Activated CD8-positive, alpha-beta memory T cell treated with anti-CD3 and anti-CD28 coated beads for 36 hours (primary cell): ENCODE measurements around the gene CAT. TPM values are rescaled to one million over a fixed set of nuclear protein-coding genes. Genes with fewer than 3 reads are reported as not detected.

Experiments used
- CTCF ChIA-PET: fragments of 350-600 bp; sonication (Branson Sonifier 250); formaldehyde crosslinking; loops from one replicate; lab custom pipeline; 2021; ENCODE audit warnings: antibody characterized with exemption; lab: Charles Lee
- POLR2A ChIA-PET: fragments of 350-600 bp; sonication (Branson Sonifier 250); formaldehyde crosslinking; loops from one replicate; lab custom pipeline; 2021; ENCODE audit warnings: antibody characterized with exemption; lab: Charles Lee
- total RNA-seq, 2 experiments: library from RNA; stranded (reverse); gene quantifications; one replicate each; pipeline ENCODE4 v1.2.3, GENCODE V29; 2021

The CAT gene
- total RNA-seq, 2 experiments from 2014 or later: 21.7 to 23.5 TPM

DNA sequence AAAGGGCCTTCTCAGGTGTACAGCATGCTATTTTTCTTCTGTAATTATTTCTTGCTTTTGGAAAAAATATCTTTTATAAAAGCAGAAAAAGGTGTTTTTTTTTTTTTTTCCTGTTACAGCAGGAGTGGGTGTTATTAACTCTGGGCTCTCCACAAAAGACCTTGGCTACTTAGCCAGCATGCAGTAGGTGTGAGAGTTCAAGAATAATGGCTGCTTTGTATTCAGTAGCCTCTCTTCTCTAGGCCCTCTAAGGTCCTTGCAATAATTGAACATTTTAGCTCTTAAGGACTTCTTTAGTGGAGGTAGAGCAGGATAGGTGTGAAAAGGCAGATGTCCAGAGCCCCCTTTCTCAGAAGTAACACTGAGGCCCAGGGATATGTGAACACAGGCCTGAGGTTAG is 71.5 kb downstream of the CAT start:
- CTCF ChIA-PET: no interaction called here
- POLR2A ChIA-PET: no interaction called here

DNA sequence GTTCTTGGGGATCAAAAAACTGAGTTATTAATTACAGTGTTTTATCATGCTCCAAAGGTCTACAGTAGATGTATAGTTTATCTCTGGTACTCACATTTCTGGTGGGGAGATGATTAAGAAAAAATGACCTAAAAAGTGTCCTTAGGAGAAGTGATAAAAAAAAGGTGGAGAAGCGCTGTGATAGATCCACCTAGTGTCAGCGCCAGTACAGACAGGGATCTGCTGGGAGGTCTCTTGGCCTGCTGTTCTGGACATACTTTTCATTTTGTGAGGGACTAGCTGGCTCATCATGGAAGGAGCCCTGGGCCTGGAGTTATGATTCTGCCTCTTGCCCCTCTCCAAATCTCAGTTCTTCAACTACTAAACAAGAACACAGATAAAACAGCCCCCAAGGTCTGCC is 71.9 kb downstream of the CAT start:
- ChIA-PET POLR2A (no interaction called here), CTCF (no interaction called here)

DNA sequence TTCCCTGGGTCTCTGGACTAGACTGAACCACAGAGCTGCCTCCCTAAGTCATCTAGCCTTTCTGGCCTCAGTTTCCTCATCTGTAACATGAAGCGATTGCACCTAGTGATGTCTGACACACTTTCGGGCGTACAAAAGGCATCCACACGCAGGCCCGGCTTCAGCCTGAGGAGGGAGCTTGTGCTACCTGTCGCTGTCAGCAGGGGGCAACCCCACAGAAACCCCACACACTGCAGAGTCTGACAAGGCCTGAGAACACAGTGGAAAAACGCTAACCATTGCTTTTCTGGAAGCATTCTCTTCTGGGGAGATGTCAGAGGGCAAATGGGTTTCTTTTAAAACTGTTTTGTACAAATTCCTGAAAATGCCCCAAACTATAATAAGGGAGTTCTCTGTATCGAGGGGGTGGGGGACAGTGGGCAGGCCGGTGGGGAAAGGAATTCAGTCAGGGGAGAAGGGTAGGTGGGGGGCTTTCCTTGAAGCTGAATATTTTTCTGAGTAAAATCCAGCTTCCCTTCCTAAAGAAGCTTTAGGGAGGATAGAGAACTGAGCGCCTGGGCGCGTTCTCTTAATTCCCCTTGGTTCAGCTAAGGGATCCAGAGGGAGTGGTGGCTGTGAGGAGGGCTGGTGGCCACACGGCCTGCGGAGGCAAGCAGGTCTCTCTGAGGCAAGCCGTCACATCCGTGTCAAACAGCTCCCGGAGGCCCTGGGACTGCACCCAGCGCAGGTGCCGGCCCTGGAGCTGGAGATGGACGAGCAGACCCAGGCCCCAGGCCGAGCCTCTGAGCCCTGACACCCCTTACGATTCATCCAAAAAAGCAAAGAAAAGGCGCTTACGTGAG is 74.3 kb downstream of the CAT start:
- POLR2A ChIA-PET: no interaction called here
- CTCF ChIA-PET: interaction anchor here (0.7 to 2.3 kb wide), 6 partner anchors 9 to 909 kb away, joined by 3 to 8 read pairs (median 3); no protein-coding TSS in a partner anchor

DNA sequence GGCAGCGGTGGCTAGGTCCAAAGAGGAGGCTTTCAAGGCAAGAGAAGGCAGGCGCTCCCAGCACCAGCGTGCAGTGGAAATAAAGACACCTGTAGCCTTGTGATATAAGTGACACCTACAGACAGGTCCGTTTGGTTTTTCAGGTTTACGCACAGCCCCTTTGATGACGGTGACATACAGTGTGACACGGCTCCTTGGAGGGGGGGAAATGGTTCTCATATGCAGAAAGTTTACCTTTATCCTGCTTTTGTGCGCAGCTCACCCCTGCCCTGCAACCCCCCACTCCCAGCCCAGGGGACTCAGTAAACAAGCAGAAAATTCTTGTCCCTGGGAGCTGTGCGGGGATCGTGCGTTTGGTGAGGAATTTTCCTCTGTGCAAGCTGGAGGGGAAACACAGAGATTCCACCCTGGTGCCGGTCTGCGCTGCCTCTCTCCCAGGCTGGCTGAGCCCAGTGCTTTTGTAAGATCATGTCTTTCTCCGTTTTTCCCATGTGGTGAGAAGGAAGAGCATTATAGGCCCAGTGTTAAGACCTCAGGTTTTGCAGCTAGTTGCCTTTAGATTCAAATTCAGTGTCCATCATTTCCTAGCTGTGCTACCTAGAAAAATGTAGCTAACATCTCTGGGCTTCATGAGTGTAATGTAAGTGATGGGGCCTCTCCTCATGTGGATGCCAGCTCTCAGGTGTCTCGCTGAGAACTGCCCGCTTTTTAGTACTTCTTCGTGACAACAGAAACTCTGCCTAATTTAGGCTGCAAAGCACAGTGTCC is 75.1 kb downstream of the CAT start, which contains the start of gene ELF5:
Gene ELF5 (minus strand): TSS at position 113 of the 768 bp plus-strand sequence. CDS start 8,045 bp downstream, outside the sequence.
- CTCF ChIA-PET: interaction anchor here (0.6 to 2.3 kb wide), 3 partner anchors 13 to 974 kb away, joined by 3 to 8 read pairs (median 5); no protein-coding TSS in a partner anchor
- POLR2A ChIA-PET: no interaction called here

DNA sequence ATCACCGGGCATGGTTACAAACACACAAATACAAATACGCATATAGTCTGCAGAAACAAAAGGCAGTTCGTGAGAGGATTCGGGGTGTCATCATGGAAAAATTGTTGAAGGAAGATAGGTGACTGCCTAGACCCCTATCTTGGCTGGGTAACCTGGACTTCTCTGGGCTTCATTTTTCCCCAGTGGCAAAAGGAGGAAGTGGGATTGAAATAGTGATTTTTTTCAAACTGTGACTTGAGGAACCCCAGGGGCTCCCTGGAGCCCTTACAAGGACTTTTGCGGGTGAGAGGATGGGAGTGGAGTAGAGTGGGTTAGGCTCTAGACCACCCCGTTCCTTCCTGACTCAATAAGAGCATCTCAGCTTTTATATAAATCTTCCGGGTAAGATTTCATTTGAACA is 75.9 kb downstream of the CAT start:
- ChIA-PET POLR2A (no interaction called here), CTCF (interaction anchor here (0.6 kb wide), 1 partner anchor 974 kb away, joined by 5 read pairs; no protein-coding TSS in a partner anchor)

DNA sequence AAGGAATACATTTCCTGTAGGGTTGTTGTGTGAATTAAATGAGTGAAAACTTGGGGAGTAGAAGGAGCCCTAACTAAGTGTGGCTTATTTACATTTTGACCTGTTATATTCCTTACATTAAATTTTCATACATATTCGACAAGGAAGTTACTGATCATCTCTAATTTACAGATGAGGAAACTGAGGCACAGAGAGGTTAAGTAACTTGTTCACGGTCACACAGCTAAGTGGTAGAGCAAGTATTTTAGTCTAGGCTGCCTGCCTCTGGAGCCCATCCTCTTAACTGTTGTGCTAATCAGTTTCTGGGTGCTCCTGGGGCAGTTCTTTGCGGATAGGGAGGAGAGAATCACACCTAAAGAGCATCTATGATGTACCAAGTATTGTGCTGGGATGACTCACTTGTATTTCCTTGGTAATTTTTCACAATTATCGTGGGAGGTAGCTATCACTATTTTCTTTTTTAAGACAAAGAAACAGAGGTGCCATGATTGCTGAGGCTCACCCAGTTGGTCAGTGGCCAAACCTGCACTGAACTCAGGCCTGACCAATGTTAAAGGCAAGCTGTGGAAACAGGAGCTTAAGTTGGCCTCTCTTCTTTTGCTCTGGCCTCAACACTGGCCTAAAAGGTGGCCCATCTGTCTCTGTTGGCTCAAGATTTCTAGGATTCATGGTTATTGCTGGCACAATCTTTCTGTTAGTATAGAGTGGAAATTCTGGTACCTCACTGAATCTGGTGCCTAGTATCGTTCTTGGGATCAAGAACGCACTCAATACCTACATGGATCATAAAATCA is 77.7 kb downstream of the CAT start:
- ChIA-PET CTCF (no interaction called here), POLR2A (no interaction called here)

DNA sequence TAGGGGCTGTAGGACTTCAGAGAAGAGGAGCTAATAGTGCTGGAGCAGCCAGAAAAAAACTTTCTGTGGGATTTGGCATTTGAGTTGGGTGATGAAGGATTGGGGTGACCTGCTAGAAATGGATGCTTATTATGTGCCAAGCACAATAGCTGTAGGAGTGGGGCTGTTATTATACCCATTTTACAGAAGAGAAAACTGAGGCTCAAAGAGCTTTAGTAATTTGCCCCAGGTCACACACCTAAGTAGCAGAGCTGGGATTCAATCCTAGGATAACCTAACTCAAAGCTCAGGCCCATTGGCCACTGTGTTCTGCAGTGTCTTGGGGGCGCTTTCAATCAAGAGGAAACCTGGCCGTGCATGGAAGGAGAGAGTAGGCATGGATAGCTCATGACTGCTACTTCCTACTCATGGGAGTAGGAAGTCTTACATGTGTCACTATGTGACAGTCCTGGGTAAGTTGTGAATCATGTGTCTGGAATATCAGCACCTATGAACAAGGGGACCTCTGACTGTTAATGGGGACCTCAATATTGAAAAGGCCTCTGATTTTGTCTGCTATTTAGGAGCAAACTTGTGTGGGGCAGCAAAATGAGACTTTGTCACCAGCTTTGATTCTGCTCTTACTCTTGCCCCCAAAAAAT is 81.0 kb downstream of the CAT start:
- CTCF ChIA-PET: no interaction called here
- POLR2A ChIA-PET: no interaction called here

DNA sequence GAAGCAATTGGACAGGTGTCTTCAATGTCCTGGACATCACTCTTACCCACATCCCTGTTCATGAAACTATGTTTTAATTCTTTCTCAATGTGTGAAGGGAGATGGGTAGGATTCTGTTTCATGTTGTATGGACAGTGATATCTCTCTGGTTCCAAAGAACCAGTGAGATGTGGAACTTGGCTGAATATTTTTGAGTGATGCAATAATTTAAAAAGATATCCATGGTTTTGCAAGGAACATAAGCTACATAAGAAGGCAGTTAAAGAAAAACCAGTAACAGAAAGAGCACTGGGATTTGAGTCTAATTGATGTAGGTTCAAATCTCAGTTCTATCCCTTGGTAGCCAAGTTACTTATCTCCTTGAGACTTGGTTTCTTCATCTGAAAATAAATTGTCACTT is 82.5 kb downstream of the CAT start:
- ChIA-PET CTCF (no interaction called here), POLR2A (no interaction called here)

Other genes starting within 250 kb of the CAT start
- gene ABTB2, start 80.9 kb upstream of the CAT start, total RNA-seq: 1 to 10 TPM; 6.1 to 6.2 TPM
- gene ELF5, start 74.9 kb downstream of the CAT start, total RNA-seq: not detected
- gene EHF, start 182.2 kb downstream of the CAT start, total RNA-seq: not detected